BE2C (cell line): ENCODE measurements around the gene ZNF75A.

ENCODE experiments used
- DNase-seq: peaks from one replicate; pipeline ENCODE4 v3.0.0-alpha.2; 2020
- H3K27me3 ChIP-seq: fragments of 250-450 bp; sonication (Bioruptor Pico); 2 replicates; pipeline ENCODE4 v1.5.1; 2020; ENCODE audit warnings: mild to moderate bottlenecking
- H3K36me3 ChIP-seq: fragments of 250-450 bp; sonication (Bioruptor Pico); 2 replicates; pipeline ENCODE4 v1.5.1; 2020; ENCODE audit warnings: mild to moderate bottlenecking
- H3K4me1 ChIP-seq: fragments of 250-450 bp; sonication (Bioruptor Pico); 2 replicates; pipeline ENCODE4 v1.5.1; 2020
- H3K4me3 ChIP-seq: 2 replicates; pipeline ENCODE4 v1.5.1; 2011; ENCODE audit warnings: low read depth, low read length
- H3K9me3 ChIP-seq: fragments of 250-450 bp; sonication (Bioruptor Pico); 2 replicates; pipeline ENCODE4 v1.5.1; 2020
- TF ChIP-seq, protein P1 (sequence below): IDR thresholded peaks from 2 replicates; pipeline ENCODE4 v1.5.1; 2012; ENCODE audit warnings: mild to moderate bottlenecking, low read depth, low read length

The ZNF75A gene

GRCh38 chr16:3328643-3329042 is 23.3 kb downstream of the ZNF75A start:
- no peak for DNase-seq
- Histone ChIP-seq H3K4me3 (no peak overlapping the region), H3K9me3 (no peaks in the 10 kb centered on the region), H3K27me3 (peaks cover 19% of the 10 kb centered on the region), H3K4me1 (no peaks in the 10 kb centered on the region), H3K36me3 (no peaks in the 10 kb centered on the region)
- TF ChIP-seq, protein P1, sequence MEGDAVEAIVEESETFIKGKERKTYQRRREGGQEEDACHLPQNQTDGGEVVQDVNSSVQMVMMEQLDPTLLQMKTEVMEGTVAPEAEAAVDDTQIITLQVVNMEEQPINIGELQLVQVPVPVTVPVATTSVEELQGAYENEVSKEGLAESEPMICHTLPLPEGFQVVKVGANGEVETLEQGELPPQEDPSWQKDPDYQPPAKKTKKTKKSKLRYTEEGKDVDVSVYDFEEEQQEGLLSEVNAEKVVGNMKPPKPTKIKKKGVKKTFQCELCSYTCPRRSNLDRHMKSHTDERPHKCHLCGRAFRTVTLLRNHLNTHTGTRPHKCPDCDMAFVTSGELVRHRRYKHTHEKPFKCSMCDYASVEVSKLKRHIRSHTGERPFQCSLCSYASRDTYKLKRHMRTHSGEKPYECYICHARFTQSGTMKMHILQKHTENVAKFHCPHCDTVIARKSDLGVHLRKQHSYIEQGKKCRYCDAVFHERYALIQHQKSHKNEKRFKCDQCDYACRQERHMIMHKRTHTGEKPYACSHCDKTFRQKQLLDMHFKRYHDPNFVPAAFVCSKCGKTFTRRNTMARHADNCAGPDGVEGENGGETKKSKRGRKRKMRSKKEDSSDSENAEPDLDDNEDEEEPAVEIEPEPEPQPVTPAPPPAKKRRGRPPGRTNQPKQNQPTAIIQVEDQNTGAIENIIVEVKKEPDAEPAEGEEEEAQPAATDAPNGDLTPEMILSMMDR = no peak

DNA sequence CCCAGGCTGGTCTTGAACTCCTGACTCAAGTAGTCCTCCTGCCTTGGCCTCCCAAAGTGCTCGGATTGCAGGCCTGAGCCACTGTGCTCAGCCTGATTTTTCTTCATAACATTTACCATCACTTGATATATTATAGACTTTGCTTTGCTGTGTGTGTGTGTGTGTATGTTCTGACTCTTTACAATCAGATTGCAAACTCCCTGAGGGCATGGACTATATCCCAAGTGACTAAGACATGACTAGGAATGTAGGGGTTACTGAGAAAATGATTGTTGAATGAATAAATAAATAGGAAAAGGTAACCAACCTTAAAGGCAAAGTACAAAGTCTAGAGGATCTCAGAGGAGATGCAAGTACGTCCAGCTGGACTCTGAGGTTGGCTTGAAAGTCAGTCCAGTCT is 40.7 kb downstream of the ZNF75A start:
- no peak for DNase-seq
- no peaks in the 10 kb centered on the region for H3K4me1 ChIP-seq
- TF ChIP-seq, protein P1 = no peak
- peaks cover 17% of the 10 kb centered on the region for H3K27me3 ChIP-seq
- no peak overlapping the region for H3K4me3 ChIP-seq
- H3K36me3 ChIP-seq = no peaks in the 10 kb centered on the region
- H3K9me3 ChIP-seq = no peaks in the 10 kb centered on the region

DNA sequence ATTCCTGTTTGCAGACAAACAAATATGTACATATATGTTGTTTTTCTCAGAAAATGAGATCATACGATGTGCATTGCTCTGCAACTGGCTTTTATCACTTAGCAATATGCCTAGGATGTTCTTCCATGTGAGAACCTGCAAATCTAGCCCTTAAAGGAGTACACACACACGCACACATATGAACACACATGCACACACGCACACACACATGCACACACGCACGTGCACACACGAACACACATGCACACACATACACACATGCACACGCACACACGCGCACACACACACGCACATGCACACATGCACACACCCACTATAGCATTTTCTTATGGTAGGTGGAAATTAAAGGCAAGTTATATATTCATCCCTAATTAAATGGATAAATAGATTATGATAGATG is 42.3 kb downstream of the ZNF75A start:
- peaks cover 17% of the 10 kb centered on the region for H3K27me3 ChIP-seq

DNA sequence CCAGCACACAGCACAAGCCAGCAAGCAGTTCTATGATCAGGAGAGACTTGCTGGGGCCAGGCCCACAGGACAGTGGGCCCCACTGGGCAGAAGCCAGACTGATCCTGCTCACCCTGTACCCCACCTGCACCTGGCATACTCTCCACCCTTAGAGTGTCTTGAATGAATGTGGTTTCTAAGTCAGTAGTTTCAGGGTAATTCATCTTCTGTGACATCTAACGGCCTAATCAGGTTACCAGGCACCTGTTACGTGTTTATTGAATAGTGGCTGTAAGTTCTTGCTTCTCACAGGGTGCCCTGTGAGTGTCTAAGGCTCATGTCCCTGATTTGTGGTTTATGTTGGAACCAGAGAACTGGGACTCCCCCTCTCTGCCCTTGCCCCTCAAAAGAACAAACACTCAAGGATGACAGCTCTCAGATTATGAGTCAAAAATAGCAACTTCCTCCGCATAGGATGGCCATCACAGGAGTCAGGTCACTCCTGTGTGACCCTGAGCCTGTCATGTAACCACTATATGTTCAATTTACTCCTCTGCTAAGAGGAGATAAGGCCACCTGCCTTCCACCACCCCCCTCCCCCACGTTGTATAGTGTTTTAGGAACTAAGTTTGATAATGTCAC is 43.4 kb downstream of the ZNF75A start:
- no peaks in the 10 kb centered on the region for H3K9me3 ChIP-seq
- TF ChIP-seq, protein P1 = no peak
- H3K27me3 ChIP-seq = peaks cover 19% of the 10 kb centered on the region
- no peak for DNase-seq
- no peaks in the 10 kb centered on the region for H3K36me3 ChIP-seq
- no peaks in the 10 kb centered on the region for H3K4me1 ChIP-seq
- H3K4me3 ChIP-seq = no peak overlapping the region

More for the DNA sequence above, 42.3 kb downstream of the ZNF75A start:
- Histone ChIP-seq H3K4me1 (no peaks in the 10 kb centered on the region), H3K36me3 (no peaks in the 10 kb centered on the region), H3K4me3 (no peak overlapping the region), H3K9me3 (no peaks in the 10 kb centered on the region)
- no peak for DNase-seq
- TF ChIP-seq, protein P1 = no peak

DNA sequence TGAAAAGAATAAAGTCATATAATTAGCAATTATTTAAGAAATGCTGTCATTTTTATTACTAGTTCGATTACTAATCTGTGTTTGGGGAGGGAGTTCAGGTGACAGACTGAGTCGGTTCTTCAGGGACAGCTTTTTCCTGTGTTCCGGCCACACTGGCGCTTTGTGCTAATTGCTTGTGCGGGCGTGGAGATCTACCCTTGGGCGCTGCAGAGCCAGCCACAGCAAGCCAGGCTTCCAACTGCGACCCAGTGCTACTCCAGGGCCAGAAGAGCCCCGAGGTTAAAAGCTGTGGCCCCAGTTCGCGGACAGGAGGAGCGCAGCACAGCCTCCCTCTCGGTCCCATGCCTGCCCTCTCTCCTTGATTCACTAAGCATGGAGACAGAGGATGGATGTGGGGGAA is 43.9 kb downstream of the ZNF75A start:
- Histone ChIP-seq H3K4me1 (no peaks in the 10 kb centered on the region), H3K27me3 (peaks cover 22% of the 10 kb centered on the region), H3K9me3 (no peaks in the 10 kb centered on the region), H3K36me3 (no peaks in the 10 kb centered on the region), H3K4me3 (no peak overlapping the region)
- DNase-seq = peak; percentile 18
- TF ChIP-seq, protein P1 = no peak

GRCh38 chr16:3355589-3355988 is 50.3 kb downstream of the ZNF75A start, which contains the start of gene OR2C1:
OR2C1 (plus strand) TSS chr16:3355889; CDS start chr16:3355941, 52 bp downstream.
- Histone ChIP-seq H3K9me3 (no peaks in the 10 kb centered on the region), H3K36me3 (no peaks in the 10 kb centered on the region), H3K4me3 (no peak within 1 kb of the TSS), H3K27me3 (peaks cover 40% of the 10 kb centered on the region), H3K4me1 (no peaks in the 10 kb centered on the region)
- TF ChIP-seq, protein P1 = no peak
- no peak for DNase-seq
